Measurements from ENCODE around the gene DNAH10.
"Not testable (repeated sequence)": the region's sequence is repeated elsewhere in the genome, so short reads cannot be mapped to it uniquely, and the experiment has no call there.

The DNAH10 gene

DNA sequence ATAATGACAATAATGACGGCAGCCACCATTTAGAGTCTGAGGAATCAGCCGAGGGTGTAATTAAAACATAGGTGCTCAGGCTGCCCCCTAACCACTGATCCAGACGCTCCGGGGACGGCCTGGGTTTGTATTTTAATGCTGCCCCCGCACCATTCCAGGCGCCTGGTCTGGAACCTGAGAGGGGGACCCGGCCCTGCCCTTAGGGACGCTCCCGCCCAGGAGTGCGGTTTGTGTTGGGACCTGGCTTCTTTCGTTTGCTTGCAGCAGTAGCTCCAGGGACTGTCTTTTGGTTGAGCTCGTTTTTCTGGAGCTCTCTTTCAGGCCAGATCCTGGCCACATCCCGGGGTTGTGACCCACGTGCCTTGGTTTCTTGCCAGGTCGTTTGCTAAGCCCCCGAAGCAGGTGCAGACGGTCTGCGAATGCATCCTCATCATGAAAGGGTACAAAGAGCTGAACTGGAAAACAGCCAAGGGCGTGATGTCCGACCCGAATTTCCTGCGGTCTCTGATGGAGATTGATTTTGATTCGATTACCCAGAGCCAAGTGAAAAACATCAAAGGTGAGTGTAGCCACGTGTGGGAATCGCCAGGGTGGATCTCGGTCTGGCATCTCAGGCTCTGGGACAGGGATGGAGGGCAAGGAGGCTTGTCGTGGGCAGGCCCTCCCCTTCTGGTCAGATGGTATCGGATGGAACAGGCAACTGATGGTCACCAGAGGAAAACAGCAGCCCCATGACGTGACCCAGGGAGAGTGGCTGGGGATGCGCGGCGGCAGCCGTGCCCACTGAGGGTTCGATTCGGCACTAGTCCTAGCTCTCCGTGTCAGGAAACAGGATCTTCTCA lies 147.0 kb downstream of the DNAH10 start:
- DNase-seq (ENCODE audit: low read depth): no peak

DNA sequence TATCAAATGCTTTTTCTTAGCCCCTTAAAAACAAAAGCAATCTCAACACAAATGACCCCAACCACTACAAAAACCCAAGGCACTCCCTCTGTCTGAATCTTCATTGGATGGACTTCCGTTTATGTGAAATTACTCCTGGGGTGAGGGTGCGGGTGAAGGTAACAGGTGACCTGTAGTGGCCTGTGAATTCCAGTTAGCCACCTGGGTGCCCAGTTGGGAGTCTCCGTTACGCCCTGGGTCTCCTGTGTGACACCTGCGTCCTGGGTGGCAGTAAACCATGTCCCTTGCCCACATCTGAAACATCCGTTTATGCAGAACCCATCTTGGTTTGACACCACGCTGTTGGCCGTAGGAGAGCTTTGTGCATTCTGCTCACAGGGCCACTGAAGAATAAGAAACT lies 148.0 kb downstream of the DNAH10 start:
- no peak for DNase-seq (ENCODE audit: low read depth)

DNA sequence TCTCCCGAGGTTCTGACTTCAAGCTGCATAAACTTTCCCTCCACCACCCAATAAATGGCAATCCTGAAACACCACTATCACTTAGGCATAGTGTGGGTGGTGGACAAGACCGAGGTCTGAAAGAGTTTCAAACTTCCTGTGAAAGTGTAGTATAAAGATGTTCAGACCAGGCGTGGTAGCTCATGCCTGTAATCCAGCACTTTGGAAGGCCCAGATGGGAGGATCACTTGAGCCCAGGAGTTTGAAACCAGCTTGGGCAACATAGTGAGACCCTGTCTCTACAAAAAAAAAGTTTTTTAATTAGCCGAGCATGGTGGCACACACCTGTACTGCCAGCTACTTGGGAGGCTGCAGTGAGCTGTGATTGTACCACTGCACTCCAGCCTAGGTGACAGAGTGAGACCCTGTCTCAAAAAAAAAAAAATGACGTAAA lies 148.7 kb downstream of the DNAH10 start:
- no peak for DNase-seq (ENCODE audit: low read depth)

DNA sequence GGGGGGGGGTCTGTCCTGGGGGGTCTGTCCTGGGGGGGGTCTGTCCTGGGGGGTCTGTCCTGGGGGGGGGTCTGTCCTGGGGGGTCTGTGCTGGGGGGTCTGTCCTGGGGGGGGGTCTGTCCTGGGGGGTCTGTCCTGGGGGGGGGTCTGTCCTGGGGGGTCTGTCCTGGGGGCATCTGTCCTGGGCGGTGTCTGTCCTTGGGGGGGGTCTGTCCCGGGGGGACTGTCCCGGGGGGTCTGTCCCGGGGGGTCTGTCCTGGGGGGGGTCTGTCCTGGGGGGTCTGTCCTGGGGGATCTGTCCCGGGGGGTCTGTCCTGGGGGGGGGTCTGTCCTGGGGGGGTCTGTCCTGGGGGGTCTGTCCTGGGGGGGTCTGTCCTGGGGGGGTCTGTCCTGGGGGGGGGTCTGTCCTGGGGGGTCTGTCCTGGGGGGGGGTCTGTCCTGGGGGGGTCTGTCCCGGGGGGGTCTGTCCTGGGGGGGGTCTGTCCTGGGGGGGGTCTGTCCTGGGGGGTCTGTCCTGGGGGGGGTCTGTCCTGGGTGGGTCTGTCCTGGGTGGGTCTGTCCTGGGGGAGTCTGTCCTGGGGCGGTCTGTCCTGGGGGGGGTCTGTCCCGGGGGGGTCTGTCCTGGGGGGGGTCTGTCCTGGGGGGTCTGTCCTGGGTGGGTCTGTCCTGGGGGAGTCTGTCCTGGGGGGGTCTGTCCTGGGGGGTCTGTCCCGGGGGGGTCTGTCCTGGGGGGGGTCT lies 149.7 kb downstream of the DNAH10 start:
- not testable (repeated sequence) for DNase-seq (ENCODE audit: low read depth)

DNA sequence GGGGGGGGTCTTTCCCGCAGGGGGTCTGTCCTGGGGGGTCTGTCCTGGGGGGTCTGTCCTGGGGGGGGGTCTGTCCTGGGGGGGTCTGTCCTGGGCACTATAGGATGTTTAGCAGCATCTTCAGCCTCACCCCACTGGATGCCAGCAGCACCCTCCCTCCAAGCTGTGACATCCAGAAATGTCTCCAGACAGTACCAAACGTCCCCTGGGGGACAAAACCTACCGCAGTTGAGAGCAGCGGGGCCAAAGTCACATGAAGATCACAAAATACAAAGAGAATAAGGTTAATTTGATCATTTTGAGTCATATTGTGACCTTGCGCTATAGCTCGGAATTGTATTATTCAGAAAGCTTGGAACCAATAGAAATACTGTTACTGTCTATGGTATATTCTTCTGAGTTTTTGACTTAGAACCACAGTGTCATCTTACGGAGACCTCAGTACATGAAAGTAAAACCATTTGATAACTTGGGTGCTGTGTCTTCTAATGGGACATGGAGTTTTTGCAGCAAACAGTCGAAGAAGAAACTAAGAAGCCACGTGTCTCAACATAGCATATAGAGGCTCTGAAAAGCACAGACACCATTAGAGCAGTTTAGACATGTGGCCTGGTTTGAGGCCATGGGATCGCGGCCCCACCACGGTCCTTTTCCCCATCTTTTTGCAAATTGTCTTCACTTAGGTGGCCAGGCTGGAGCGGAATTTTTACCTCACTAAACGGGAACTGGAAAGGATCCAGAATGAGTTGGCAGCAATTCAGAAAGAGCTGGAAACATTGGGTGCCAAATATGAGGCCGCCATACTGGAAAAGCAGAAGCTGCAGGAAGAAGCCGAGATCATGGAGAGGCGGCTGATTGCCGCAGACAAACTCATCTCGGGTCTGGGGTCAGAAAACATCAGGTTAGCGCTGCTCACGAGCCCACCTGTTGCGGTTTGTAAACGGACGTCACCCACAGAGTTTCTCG lies 150.6 kb downstream of the DNAH10 start:
- no peak for DNase-seq (ENCODE audit: low read depth)

DNA sequence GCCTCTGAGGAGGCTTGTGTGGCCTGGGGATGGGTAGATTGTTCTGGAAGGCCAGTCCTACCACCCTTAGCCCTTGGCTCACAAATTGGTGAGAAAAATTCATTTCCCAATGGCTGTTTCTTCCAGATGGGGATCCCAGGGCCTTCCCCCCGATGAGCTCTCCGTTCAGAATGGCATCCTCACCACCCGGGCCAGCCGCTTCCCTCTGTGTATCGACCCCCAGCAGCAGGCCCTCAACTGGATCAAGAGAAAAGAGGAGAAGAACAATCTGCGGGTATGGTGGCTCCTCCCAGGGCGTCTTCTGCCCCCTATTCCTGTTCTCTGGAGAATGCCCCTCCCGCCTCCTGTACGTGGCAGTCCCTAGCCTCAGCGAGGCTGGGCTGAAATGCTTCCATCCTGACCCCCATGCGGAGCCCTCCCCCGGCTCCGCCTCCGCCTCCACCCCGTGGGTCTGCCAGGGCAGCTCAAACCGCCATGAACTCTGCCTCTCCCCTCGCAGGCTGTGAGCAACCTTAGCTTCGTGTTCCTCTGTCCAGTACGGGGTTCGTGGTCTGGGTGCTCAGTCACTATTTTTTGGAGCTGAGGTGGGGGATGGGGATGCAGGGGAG lies 152.7 kb downstream of the DNAH10 start:
- no peak for DNase-seq (ENCODE audit: low read depth)

DNA sequence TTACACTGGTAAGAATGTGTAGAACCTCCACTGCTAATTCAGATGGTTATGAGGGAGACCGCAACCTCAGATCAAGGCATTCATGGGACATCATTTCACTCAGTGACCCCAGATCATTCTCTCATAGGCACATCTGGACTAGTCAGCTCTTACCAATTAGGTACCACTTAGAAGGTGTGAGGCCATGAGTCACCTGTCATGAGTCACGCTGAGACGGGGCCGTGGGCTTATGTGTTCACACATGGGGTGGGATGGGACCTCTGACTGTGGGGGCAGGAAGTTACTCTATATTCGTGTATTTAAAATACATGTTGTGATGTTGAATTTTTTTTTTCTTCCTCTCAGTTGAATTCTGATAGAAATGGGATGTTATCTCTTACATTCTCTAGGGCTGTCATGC lies 154.6 kb downstream of the DNAH10 start:
- DNase-seq (ENCODE audit: low read depth): no peak

DNA sequence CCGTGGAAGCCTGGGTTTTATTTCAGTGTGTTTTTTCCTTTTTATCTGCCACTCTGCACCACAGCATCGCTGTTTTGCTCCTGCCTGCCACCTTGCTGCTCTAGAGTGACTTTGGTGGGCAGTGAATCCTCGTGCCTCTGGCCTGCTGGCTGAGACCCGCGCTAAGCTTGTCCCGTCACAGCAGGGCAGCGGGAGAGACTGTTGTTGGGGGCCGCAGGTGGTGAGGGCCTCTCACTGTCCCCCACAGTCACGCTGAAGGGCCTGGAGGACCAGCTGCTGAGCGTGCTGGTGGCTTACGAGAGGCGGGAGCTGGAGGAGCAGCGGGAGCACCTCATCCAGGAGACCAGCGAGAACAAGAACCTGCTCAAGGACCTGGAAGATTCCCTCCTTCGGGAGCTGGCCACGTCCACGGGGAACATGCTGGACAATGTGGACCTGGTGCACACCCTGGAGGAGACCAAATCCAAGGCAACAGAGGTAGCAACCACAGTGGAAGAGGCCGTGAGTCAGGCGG lies 155.3 kb downstream of the DNAH10 start:
- no peak for DNase-seq (ENCODE audit: low read depth)

DNA sequence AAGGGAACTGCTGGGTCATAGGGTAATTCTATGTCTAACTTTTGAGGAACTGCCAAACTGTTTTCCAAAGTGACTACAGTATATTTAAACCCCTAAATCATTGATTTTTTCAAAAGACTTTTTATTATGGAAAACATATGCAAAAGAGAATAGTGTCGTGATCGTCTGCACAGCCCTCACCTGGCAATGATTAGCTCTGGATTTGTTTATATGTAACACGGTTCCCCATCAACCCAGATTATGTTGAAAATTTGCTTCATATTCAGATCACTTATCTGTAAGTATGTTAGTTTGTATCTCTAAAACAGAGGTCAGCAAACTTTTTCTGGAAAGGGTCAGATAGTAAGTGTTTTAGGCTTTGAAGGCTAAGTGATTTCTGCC lies 157.9 kb downstream of the DNAH10 start:
- no peak for DNase-seq (ENCODE audit: low read depth)

DNA sequence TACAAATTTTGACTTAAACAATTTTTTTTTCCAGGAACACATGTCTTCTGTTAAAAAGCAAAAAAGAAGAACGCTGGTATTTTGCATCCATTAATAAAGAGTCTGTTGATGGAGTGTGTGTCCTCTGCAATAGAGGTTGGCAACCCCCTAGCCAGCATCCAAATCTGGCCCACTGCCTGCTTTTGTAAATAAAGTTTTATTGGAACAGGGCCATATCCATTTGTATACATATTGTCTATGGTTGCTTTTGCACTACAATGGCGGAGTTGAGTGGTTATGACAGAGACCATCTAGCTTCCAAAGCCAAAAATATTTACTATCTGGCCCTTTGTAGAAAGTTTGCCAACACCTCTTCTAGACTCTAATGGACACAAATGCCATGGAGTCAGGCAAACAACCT lies 160.9 kb downstream of the DNAH10 start:
- no peak for DNase-seq (ENCODE audit: low read depth)

DNA sequence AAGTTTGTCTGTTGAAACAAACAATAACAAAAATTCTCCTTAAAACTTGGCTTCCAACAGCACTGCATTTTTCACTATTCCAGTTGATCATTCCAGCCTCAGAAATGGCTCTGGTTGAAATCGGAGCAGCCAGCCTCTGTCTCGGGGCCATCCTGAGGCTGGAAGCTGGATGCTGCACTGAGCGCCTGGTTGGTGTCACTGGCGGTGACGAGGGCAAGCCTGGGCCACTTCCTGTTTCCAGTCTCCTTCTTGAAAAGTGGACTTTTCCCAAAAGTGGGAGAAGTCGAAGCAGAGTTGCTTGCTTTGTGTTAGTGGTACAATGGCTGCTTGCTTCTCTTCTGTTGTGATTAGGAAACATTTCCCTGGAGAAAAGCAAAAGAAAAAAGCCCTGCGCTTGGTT lies 161.8 kb downstream of the DNAH10 start:
- no peak for DNase-seq (ENCODE audit: low read depth)

DNA sequence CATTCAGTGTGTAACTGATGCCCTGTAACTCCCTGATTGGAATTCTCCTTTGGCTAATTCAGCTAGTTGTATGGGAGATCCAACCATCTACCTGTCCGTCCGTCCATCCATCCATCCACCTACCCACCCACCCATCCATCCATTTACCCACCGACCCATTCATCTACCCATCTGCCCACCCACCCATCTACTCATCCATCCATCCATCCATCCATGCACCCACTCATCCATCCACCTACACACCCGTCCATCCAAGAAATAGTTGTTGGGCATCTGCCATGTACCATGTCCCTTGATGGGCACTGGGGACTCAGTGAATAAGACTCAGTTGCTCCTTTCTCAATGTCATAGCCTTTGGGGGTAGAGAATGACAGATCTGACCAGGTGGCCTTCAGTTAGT lies 162.4 kb downstream of the DNAH10 start:
- DNase-seq (ENCODE audit: low read depth): no peak

DNA sequence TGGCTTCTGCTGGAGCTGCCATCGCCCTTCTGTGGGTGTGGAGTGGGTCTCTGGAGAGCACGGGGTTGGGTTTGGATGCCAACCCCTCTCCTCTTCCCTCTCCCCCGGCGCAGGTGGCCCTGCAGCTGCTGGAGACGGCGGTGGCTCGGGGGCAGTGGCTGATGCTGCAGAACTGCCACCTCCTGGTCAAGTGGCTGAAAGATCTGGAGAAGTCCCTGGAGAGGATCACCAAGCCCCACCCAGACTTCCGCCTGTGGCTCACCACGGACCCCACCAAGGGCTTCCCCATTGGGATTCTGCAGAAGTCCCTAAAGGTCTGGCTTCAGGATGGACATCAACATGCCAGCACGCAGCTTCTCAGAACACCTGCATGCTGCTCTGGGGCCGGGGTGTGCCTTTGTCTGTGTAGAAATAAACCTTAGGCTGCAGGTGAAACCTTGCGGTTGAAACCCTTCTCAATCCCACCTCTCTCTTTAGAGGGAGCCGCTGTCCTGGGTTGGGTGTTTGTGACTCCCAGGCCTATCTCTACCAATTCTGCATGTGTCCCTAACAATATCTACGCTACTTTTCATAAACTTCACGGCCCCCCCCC lies 166.3 kb downstream of the DNAH10 start:
- DNase-seq (ENCODE audit: low read depth): no peak

DNA sequence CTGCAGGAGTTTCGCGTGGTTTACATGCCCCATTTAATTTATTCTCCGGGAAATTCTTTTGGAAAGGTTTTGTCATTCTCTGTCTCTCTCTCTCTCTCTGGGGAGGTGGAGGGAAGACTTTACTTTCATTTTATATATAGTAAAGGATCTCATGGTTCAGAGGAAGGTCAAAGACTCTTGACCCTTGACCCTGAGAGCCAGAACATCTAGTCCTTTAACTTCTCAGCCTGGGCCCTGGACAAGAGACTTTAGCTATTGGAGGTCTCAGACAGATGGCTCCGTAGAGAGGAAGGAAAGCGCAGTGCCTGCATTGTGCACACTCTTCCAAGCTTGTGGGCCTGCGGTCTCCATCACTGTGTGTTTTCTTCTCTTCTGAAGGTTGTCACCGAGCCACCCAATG lies 166.8 kb downstream of the DNAH10 start:
- DNase-seq (ENCODE audit: low read depth): no peak

DNA sequence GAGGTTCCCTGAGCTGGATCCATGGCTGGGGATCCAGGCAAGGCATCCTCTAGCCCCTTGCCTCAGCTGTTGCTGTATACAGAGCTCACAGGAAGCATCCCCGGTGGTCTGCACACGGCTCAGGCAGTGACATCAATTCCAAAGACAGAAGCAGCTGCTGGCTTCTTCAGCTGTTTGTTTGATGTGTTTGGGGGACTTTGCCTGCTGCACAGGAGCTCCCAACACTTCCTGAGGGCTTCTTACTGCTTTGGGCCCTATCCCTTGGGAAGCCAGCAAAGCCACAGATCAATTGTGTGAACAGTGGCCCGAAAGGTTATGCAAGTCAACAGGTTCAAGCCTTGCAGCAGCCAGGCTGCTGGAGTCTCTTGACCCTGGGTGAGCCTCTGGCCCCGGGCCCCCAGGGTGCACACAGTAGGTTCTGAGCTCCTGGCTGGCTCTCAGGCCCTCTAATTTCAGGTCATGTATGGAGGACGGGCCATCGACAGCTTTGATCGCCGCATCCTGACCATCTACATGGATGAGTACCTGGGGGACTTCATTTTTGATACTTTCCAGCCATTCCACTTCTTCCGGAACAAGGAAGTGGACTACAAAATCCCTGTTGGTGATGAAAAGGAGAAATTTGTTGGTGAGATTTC lies 168.0 kb downstream of the DNAH10 start:
- DNase-seq (ENCODE audit: low read depth): no peak

DNA sequence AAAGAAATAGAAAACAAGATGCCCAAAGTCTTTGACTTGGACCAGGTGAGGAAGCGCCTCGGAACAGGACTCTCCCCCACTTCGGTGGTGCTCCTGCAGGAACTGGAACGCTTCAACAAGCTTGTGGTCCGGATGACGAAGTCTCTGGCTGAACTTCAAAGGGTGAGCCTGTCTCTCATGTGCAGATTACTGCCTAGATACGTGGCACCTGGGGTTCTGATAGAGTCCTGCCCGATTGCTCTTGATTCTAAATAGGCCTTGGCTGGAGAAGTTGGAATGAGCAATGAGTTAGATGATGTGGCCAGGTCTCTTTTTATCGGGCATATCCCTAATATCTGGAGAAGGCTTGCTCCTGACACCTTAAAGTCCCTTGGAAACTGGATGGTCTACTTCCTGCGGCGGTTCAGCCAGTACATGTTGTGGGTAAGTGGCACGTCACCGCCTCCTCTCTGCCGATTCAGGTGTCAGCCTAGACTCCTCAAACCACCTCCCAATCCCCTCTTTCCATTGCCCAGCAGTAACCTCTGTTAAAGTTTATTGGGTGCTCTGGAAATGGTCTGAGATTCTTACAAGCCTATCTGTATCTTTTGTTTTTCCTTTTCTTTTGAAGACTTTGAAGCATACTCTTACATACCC lies 169.7 kb downstream of the DNAH10 start:
- no peak for DNase-seq (ENCODE audit: low read depth)

DNA sequence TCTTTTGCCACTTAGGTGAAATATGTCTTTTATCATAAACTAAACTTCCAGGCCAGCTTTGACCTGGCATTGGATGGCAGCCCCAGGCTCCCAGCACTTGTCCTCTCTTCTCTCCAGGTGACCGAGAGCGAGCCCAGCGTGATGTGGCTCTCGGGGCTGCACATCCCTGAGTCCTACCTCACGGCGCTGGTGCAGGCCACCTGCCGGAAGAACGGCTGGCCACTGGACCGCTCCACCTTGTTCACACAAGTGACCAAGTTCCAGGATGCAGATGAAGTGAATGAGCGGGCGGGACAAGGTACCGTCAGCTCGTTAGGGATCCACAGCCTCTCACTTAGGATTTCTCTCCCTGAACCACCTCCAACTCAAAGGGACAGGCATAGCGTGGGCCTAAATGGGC lies 171.1 kb downstream of the DNAH10 start:
- DNase-seq (ENCODE audit: low read depth): no peak

DNA sequence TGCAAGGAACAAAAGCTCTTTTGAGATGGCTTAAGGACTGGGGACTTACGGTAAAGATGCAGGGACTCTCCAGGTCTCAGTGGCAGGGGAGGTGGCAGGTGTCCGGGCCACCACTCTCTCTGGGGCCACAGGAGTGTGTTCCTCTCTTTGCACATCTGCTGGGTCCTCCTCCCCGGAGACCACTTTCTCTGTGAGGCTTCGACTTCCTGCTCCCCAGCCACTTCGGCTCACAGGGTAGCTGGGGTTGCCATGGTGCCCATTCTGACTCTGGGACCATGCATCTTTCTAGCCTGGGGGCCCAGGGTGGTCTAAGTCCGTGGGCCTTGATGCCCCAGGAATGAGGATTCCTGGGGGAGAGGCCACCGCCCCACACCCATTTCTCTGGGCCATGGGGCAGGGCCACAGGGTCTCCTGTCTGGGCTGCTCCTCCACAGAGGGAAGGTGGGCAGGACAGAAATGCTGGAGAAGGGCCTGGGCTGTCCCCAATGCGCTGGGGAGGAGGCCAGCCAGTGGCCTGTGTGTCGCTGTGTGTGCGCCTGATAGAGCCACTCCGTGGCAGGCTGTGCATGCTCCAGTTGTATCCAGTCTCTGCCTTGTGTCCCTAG lies 172.0 kb downstream of the DNAH10 start:
- DNase-seq (ENCODE audit: low read depth): no peak

DNA sequence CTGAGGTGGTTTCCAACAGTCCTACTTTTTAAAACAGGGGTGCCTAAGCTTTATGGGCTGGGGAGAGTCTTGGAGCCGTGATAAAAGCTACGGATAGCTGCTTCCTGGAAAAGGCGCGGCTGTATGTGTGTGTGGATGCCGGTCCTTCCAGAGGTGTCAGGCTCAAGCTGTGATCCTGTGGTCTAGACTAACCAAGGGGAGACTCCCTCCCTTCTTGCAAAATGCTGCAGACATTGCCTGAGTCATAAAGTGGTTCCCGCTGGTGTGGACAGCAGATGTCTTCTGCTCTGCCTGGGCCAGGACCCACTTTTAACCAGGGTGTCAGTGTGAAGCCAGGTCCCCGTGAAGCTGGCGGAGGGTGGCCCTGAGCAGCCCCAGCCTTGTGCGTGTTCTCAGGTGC lies 172.7 kb downstream of the DNAH10 start:
- no peak for DNase-seq (ENCODE audit: low read depth)

DNA sequence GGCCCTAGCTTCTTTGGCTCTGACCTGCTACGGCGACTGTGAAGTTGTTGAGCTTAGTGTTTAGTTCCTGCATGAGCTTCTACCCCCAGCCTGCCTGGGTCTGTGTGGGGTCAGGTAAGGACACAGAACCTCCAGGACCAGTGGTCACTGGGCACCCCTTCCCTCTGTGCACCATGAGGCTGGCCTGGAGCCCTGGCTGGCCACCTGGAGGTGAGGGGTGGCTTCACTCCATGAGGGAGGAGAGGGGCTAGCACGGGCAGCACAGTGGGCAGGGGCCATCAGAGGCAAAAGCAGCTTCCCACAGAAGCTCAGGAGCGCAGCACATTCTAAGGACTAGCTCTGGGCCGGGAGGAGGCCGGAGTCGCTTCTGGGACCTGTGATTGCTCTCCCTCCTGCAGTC lies 173.9 kb downstream of the DNAH10 start:
- no peak for DNase-seq (ENCODE audit: low read depth)
